GM18526 (cell line): ENCODE measurements around the gene TRIM27.

Source experiments
- POLR2A ChIP-seq: IDR thresholded peaks from 3 replicates; pipeline ENCODE4 v1.6.1; 2011; ENCODE audit not compliant: insufficient read length; ENCODE audit errors: extremely low read depth

Gene TRIM27

DNA sequence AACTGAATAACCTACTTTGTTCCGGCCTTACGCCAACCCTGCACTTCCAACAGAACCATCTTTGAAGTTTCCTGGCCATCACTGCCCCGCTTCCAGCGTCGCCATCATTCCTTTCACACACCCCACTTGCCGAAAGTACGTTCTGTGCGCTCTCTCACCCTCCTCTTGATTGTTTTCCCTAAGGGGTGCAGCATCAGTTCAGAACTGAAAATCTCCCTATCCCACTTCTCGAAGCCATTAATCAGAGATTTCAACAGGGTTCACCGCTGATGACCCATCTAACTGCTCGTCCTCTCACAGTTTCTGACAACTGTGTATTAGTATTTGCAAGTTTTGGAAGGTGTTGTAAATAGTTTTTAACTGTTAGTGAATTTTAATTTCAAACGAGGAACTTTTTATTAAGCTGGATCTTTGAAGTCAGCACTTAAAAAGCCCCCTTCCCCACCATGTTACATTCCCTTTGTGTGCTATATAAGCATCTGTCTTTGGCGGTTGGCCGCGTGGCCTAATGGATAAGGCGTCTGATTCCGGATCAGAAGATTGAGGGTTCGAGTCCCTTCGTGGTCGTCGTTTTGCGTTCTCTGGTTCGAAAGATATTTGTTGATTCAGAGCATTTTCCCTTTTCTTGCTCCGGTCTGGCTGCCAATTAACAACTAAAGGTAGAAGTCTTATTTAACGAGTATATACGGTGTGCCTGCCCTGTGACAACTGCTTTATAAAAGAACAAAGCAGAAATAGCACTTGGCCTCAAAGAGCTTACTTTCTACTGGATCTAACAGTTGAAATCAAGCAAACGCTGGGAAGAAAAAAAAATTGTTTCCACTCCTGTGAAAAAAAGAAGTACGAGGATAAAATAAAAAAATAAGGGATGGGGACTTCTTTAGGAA is 42.6 kb downstream of the TRIM27 start:
- no peak for TF ChIP-seq POLR2A

DNA sequence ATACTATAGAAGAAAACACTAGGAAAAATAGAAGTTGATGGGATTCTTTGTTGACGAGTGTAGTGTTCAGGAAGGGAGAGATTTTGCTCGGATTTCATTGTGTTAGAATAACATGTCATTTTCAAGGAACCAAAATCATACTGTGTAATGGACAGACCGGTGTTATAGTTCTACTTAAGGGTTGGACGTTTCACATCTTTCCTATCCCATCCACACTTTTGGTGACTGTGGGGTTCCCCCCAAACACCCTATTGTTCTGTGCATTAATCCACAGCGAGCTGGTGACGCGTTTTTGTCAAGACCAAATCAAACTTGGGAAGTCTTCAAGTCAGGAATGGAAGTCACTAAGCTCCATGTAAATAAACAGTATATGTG is 43.3 kb downstream of the TRIM27 start:
- no peak for TF ChIP-seq POLR2A

DNA sequence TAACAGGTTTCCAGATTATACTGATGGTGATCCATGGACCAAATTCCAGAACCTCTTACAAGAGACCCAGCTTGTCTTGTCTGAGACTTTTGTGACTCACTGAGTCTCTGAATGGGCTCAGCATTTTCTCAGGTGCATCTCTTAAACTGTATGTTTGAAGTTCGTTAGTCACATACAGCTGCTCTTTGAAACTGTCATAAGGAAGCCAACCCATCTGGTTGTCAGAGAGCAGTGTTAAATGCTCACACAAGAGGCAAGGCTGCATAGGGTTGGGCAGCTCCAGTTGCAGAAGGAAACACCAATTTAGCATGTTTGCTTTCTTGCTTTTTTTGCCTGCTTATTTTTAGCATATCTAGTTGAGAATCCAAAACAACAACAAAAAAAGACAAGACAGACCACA is 47.1 kb downstream of the TRIM27 start:
- no peak for TF ChIP-seq POLR2A

DNA sequence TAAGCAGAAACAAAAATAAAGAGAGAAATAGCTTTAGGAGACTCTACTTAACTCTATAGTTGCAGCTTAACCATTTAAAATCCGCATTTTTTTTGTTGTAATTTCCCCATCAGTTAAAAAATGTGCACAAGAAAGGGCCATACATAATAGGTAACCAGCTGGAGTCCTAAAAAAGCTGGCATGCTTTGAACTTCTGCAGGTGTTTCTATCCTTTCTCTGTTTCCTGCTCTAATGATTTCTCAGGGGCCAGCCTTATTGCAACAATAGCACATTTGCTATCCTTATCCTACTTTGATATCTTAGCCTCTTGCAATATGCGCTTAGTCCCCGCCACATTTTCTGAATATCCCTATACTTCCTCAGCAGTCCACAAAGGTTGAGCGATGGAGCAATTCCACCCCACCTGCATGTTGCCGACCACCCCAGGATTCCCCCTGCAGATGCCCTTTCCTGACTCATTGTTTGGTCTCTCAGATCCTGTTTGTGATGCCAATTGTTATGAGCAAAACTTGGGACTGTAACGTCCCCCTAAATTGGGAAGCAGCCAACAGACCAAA is 48.5 kb downstream of the TRIM27 start:
- TF ChIP-seq POLR2A: no peak

DNA sequence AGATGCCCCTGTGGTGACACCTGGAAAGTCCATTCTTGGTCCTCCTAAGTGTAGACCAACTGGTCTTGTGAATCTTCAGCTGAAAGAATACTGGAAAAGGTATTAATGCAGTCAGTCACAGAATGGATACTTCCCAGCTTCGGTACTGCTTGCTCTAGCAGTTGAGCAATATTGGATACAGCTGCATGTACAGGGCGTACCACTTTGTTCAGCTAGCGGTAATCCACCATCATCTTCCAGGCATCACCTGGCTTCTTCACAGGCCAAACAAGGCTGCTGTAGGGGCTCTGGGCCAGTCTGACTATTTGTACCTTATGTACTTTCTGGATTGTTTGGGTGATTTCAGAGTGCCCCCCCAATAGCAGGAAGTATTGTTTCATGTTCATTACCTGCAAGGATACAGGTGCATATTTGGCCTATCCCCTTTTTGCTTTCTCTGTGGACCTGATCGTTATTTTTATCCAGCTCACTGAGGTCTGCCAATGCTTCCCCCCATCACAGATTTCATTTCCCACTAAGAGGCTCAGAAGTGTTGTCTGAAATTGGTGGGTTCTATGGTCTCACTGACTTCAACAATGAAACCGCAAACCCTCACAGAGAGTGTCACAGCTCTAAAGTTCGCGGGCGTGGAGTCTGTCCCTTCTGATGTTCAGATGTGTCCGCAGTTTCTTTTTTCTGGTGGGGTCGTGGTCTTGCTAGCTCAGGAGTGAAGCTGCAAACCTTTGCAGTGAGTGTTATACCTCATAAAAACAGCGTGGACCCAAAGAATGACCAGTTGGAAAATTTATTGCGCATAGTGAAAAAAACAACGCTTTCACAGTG is 52.2 kb downstream of the TRIM27 start:
- TF ChIP-seq POLR2A: no peak

DNA sequence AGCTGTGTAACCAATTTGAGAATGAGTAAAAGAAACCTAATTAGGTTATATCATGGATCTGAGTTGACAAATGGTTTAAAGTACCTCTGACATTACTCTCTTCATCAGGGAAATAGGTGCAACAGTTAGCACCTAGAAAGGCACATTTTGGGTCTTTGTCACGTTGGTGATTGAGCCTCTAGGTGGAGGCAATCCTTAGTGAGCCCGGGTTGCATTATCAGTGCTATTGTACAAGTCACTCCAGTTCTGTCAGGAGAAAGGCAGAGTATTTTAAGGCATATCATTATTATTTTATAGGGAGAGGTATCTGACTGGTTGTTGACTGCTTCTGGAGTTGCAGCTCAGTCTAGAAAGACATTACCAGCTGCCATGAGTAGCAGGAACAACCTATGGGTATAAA is 54.9 kb downstream of the TRIM27 start:
- TF ChIP-seq POLR2A: no peak

DNA sequence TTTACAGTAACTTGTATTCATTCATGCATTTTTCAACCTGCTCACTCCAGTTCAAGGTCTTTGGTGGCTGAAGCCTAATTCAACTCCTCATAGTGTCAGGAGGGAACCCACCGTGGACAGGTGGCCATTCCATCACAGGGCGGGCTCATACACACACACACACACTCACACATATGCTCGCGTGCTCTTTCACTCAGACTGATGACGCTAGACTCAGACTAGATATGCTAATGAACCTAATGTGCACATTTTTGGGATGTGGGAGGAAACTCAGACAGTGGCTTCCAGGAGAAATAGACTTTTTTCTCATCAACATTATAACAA is 56.7 kb downstream of the TRIM27 start:
- TF ChIP-seq POLR2A: no peak

DNA sequence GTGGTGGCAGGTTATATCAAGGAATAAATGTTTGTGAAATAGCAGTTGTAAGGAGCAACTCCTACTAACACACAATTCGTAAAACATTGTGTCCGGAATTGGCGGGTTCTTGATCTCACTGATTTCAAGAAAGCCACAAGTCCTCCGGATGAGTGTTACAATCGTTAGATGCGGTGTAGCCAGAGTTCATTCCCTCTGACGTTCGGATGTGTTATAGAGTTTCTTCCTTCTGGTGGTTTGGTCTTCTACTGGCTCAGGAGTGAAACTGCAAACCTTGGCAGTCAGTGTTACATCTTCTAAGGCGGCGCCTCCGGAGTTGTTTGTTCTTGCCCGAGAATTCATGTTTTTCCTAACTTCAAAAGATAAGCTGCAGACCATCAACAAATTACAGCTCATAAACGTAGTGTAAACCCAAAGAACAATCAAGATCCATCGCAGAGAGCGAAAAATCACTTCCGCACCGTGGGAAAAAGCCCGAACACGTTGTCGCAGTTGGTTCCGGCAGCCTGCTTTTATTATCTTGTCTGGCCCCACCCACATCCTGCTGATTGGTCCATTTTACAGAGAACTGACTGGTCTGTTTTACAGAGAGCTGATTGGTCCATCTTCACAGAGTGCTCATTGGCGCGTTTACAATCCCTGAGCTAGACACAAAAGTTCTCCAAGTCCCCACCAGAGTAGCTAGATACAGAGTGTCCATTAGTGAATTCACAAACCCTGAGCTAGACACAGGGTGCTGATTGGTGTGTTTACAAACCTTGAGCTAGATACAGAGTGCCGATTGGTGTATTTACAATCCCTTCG is 58.2 kb downstream of the TRIM27 start:
- no peak for TF ChIP-seq POLR2A

DNA sequence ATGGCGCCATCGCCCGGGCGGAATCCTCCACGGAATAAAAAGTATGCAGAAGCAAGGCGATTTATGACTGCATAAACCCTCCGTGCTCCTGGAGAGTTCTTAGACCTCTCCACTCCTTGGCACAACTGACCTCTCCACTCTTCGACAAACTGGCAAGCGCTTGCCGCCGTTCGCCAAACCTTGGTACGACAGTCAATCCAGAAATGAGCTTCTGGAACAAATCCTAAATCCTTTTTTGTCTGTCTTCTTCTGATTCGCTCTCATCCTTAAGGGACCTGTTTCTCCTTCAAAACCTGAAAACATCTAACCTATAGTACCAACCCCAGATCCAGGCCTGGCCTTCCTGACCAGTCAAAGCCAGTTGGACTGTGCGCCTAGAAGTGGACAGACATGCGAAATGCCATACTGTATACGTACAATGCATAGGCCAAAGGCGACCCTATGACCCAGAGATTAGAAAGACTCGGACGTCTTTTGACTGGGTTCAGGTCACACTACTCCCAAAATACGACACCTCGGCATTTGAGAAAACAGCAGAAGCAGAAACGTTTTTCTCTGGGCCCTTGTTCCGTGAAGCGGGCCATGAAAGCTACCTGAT is 59.4 kb downstream of the TRIM27 start:
- no peak for TF ChIP-seq POLR2A

DNA sequence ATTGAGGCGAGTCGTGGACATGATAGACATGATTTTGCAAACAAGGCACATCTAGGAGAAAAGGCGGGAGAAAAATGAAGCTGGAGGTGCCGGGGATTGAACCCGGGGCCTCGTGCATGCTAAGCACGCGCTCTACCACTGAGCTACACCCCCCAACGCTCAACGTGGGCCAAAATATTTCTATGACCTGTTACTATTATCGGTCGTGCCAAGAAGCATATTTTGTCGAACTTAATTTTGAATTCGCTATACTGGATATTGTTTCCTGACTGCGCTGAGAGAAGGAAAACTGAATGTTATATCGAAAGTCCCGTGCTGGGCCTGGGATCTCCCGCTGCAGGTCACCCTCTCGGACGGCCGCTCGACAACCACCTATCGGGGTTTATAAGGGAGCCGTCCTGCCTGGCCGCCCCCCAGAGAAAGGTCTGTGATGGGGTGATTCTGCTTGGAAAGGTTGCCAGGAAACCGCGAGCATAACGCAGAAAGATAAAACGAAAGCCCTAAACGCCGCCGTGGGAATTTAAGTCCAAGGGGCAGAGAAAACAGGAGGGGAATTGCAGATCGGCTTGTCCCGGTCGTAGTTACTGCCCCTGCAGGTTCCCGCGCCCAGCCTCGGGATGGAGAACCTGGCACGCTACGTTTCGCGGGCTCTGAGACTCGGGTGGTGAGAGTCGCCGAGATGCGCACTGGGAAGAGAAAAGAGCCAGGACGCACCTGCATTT is 60.0 kb downstream of the TRIM27 start:
- no peak for TF ChIP-seq POLR2A

DNA sequence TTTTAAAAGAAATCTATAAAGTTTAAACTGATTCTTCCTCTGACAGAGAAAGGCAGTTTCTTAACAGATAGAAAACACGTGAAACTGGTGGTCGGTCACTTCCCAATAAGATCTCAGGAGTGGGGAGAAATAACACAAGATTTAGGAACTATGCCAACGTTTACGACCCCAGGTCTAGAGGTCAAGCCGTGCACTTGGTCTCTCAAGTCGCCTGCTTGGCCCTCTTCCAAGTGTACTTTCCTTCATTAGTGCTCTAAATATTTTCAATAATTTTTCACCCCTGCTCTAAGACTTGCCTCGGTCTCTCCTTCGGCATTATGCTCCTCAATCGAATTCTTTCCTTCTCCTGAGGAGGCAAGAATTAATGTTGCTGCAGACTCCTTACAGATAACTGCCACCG is 61.7 kb downstream of the TRIM27 start:
- TF ChIP-seq POLR2A: no peak

DNA sequence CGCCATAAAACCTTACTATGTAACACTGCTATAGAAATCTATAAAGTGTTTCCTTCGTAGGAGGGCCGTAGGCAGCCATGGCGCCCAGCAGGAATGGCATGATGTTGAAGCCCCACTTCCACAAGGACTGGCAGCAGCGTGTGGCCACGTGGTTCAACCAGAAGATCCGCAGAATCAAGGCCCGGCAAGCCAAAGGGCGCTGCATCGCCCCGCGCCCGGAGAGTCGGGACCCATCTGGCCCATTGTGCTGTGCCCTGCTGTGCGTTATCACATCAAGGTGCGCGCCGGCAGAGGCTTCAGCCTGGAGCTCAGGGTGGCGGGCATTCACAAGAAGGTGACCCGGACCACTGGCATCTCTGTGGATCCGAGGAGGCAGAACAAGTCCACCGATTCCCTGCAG is 62.4 kb downstream of the TRIM27 start:
- TF ChIP-seq POLR2A: no peak

DNA sequence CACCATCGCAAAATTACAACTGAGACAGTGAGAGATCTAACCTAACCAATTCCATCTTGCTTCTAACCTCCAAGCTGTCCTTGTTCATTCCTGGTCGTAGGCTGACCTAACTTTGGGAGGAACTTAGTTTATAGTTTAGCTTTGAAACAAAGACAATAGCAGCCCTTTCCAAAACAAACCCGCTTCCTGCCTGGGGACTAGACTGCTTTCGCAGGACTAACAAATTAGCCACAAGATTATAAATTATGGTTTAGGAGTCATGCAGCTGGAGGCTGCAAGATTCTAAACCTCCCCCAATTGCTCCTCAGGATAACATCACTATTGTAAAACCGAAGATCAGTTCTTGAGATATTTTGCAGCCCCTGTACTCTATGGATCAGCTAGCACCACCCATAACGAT is 63.2 kb downstream of the TRIM27 start:
- no peak for TF ChIP-seq POLR2A

DNA sequence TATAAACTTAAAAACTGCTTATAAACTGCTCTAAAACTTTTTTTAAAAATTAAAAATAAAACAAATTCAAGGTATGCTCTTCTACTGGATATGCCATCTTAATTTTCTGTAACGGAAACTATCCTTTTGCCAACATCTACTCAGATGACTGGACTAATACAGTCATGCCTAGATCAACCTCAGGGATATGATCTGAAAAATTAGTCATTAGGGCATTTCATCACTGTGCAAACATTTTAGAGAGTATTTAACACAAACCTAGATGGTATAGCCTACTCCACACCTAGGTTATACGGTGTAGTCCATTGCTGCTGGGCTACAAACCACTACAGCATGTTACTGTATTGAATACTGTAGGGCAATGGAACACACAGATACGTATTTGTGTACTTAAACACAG is 64.8 kb downstream of the TRIM27 start:
- no peak for TF ChIP-seq POLR2A
